ENCODE results near the gene WNT8B.

DNA sequence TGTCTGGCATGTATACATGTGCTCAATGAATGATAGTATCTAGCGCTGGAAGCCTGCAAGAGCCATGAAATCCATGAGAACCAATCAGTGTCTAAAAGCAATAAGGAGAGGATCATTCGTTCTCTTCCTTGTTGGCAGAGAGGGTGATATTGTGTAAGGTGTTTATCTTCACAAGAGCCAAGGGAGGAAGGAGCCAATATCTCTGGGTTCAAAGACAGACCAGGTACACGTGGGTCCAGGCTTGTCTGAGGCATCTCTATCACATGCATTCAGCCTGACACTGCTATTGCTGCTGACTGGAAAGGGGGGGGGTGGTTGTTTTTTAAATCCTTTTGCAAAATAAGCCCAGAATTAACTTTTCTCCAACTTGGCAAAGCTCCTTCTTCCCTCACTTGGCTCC, 52.8 kb downstream of the WNT8B start:
- TF ChIP-seq, protein P1, sequence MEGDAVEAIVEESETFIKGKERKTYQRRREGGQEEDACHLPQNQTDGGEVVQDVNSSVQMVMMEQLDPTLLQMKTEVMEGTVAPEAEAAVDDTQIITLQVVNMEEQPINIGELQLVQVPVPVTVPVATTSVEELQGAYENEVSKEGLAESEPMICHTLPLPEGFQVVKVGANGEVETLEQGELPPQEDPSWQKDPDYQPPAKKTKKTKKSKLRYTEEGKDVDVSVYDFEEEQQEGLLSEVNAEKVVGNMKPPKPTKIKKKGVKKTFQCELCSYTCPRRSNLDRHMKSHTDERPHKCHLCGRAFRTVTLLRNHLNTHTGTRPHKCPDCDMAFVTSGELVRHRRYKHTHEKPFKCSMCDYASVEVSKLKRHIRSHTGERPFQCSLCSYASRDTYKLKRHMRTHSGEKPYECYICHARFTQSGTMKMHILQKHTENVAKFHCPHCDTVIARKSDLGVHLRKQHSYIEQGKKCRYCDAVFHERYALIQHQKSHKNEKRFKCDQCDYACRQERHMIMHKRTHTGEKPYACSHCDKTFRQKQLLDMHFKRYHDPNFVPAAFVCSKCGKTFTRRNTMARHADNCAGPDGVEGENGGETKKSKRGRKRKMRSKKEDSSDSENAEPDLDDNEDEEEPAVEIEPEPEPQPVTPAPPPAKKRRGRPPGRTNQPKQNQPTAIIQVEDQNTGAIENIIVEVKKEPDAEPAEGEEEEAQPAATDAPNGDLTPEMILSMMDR (conservative IDR thresholded peaks at IDR 0.05), result no peak
- TF ChIP-seq ZFX (IDR thresholded peaks at IDR 0.05), result no peak

Data from C4-2B (cell line).